ENCODE results near the gene TMEM37.

The TMEM37 gene

DNA sequence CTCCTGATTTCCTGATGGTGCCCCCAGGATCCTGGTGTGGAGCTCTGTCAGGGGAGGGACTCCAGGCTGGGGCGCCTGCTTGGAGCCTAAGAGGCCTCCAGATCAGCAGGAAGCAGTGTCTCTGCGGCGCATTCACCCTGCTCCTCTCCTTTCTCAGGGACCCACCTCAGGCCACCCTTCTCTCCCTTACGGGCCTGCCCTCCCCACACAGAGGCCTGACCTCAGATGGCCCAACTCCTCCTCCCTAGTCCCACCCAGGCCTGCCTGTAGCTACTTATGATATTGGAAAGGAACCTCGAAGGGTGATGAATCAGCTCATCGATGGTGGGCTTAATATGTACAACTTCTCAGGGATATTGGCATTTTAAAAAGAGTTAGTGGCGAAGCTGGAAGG, 10.6 kb downstream of the TMEM37 start:
- H3K9me3 Mint-ChIP-seq, result no peaks in the 10 kb centered on the region
- DNase-seq, result no peak
- H3K27me3 Mint-ChIP-seq (ENCODE audit: low read depth, poor library complexity), result no peaks in the 10 kb centered on the region
- no peak overlapping the region for H3K4me3 Mint-ChIP-seq
- no peak overlapping the region for H3K27ac Mint-ChIP-seq
- H3K36me3 Mint-ChIP-seq (ENCODE audit: low read depth), result peaks cover 2% of the 10 kb centered on the region
- TF ChIP-seq, protein P1, sequence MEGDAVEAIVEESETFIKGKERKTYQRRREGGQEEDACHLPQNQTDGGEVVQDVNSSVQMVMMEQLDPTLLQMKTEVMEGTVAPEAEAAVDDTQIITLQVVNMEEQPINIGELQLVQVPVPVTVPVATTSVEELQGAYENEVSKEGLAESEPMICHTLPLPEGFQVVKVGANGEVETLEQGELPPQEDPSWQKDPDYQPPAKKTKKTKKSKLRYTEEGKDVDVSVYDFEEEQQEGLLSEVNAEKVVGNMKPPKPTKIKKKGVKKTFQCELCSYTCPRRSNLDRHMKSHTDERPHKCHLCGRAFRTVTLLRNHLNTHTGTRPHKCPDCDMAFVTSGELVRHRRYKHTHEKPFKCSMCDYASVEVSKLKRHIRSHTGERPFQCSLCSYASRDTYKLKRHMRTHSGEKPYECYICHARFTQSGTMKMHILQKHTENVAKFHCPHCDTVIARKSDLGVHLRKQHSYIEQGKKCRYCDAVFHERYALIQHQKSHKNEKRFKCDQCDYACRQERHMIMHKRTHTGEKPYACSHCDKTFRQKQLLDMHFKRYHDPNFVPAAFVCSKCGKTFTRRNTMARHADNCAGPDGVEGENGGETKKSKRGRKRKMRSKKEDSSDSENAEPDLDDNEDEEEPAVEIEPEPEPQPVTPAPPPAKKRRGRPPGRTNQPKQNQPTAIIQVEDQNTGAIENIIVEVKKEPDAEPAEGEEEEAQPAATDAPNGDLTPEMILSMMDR (IDR thresholded peaks at IDR 0.05), result no peak
- peaks cover 25% of the 10 kb centered on the region for H3K4me1 Mint-ChIP-seq

DNA sequence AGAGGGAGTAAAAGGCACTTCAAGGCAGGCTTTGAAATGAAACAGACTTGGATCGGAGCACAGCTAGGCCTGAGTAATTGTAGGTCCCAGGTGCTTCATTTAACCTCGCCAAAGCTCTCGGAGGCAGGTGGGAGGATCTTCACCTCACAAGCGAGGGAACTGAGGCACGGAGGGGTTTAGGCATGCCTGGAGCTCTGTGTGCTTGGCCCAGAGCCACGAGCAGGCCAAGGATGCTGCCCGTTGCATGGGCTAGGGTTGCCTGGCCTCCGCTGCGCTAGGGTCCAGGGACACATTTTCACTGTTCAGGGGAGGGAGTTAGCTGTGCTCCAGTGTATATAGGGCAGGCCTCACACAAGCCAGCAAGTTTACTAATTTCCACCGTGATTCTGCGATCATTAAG, 11.2 kb downstream of the TMEM37 start:
- no peak overlapping the region for H3K4me3 Mint-ChIP-seq
- TF ChIP-seq, protein P1 (IDR thresholded peaks at IDR 0.05), result no peak
- DNase-seq, result no peak
- no peaks in the 10 kb centered on the region for H3K27me3 Mint-ChIP-seq (ENCODE audit: low read depth, poor library complexity)
- peak overlapping the region; percentile 78 for H3K27ac Mint-ChIP-seq
- no peaks in the 10 kb centered on the region for H3K9me3 Mint-ChIP-seq
- H3K36me3 Mint-ChIP-seq (ENCODE audit: low read depth), result no peaks in the 10 kb centered on the region
- H3K4me1 Mint-ChIP-seq, result peaks cover 25% of the 10 kb centered on the region

DNA sequence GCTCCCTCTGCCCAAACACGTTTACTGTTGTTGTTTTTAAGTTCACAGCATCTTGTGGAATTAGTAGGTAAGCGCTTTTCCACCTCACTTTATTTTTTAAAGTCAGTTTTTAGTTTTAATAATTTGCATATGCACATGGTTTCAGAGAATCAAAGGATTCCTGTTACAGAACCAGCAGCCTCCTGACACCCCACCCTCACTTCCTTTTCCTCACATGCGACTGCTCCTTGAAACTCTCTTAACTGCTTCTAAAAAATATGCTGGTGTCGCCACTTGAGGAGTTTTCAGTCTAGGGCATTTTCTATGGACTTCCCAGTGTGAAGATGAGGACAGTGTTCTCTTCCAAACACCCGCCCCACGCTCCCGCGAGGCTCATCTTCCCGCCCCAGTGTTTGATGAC, 14.4 kb downstream of the TMEM37 start:
- peaks cover 34% of the 10 kb centered on the region for H3K4me1 Mint-ChIP-seq
- no peaks in the 10 kb centered on the region for H3K36me3 Mint-ChIP-seq (ENCODE audit: low read depth)
- DNase-seq, result no peak
- TF ChIP-seq, protein P1 (IDR thresholded peaks at IDR 0.05), result no peak
- peak overlapping the region; percentile 5 for H3K27ac Mint-ChIP-seq
- H3K27me3 Mint-ChIP-seq (ENCODE audit: low read depth, poor library complexity), result peaks cover under 1% of the 10 kb centered on the region
- no peaks in the 10 kb centered on the region for H3K9me3 Mint-ChIP-seq
- no peak overlapping the region for H3K4me3 Mint-ChIP-seq

DNA sequence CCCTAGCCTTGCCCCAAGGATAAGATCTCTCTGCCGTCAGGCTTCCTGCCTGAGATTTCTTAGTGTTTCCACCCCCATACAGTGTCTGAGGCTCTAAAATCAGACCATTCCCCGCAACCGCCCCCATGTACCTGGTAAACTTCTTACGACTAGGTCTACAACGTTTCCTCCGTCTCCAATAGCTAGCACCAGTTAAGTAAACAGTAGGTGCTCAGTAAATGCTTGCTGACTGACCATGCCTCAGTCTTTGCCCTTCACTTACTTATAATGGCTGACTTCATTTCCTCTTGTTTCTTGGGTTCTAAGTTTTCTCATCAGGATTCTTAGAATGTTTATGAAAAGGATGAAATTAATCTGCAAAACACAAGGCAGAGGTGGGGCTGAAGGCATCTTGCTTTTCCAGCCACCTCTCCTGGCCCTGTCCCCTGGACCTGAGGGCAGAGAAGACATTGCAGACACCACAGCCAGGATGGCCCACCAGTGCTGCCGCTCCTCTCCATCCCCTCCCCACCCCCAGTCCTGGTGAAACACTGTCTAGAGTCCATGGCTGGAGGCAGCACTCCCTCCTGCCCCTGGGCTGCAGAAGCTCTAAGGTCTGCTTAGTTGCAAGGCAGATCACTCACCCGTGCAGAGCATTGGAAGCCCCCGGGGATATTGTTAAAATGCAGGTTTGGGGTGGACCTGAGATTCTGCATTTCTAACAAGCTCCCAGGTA, 16.9 kb downstream of the TMEM37 start:
- Mint-ChIP-seq H3K27ac (no peak overlapping the region), H3K36me3 (ENCODE audit: low read depth) (no peaks in the 10 kb centered on the region), H3K4me1 (peaks cover 40% of the 10 kb centered on the region), H3K27me3 (ENCODE audit: low read depth, poor library complexity) (peaks cover 7% of the 10 kb centered on the region), H3K4me3 (no peak overlapping the region), H3K9me3 (no peaks in the 10 kb centered on the region)
- DNase-seq, result no peak
- TF ChIP-seq, protein P1 (IDR thresholded peaks at IDR 0.05), result no peak

DNA sequence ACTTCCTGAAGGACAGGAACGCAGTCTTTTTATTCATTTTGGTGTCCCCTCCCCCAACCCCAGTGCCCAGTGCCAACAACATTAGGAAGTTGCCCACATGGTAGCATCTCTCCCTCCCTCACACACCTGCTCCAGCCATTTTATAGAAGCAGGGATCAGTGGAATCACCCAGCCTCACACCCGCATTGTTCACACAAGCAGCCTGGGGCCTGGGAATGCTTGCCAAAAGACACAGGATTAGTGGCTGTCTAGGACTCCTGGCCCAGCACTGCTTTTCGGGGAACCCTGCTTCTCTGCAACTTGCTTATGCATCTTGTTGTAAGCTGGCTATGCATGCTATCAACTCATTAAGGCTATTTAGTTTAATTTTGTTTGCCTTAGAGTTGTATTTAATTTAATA, 17.9 kb downstream of the TMEM37 start:
- Mint-ChIP-seq H3K4me3 (no peak overlapping the region), H3K27me3 (ENCODE audit: low read depth, poor library complexity) (peaks cover 10% of the 10 kb centered on the region), H3K4me1 (peaks cover 40% of the 10 kb centered on the region), H3K9me3 (no peaks in the 10 kb centered on the region), H3K36me3 (ENCODE audit: low read depth) (no peaks in the 10 kb centered on the region), H3K27ac (peak overlapping the region; percentile 31)
- TF ChIP-seq, protein P1 (IDR thresholded peaks at IDR 0.05), result no peak
- DNase-seq, result no peak
